ENCODE results near the gene HNRNPH3.

- TF ChIP-seq CTCF (IDR thresholded peaks at IDR 0.05) (no peak), POLR2A (IDR thresholded peaks at IDR 0.05) (no peak), POLR2AphosphoS5 (IDR thresholded peaks at IDR 0.05) (no peak)
Measured at GRCh38 chr10:68302503-68302823, 29.4 kb upstream of the HNRNPH3 start.

All from breast epithelium (tissue), 3 donors.